GM19035 (cell line): Measurements from ENCODE around the gene ARHGAP28.
"Not testable (repeated sequence)": the region's sequence is repeated elsewhere in the genome, so short reads cannot be mapped to it uniquely, and the experiment has no call there.

Experiments used
- ATAC-seq: cut with Tn5 transposase; IDR thresholded peaks from one replicate; pipeline ENCODE4 v1.9.1; 2021; ENCODE audit not compliant: unreplicated experiment

Gene ARHGAP28

DNA sequence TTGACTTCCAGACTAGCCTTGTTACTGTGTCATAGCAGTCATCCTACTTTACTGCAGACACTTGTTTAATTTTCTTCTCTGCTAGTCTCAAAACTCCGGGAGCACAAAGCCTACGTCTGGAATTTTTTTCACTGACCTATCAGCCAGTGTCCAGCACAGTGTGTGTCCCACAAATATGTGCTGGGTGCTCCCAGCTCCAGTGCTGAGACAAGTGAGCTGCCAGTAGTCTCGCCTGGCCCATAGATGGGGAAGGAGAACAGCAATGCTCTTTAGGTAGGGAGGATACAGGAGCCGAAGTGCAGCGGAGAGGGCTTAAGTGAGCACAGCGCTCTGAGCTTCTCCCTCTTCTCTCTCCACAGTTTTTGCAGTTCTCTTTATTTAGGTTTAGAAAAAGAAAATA is 34.0 kb downstream of the ARHGAP28 start:
- no peak for ATAC-seq

DNA sequence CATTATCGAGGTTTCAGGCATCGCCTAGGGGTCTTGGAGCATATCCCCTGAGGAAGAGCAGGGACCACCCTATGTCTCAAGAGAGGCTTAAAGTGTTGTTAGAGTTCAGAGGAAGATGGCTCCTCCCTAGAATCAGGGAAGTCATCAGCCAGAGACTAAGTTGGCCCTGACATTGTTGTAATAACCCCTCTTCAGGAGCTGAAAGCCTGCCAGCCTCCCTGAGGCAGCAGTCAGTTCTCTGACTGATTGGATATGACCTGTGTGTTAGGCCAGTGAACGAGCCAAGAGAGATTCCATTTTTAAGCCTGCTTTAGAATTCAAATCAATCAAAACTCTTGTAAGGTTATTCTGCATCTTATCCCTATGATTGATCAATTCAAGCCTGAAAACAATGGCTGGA is 34.9 kb downstream of the ARHGAP28 start:
- no peak for ATAC-seq

DNA sequence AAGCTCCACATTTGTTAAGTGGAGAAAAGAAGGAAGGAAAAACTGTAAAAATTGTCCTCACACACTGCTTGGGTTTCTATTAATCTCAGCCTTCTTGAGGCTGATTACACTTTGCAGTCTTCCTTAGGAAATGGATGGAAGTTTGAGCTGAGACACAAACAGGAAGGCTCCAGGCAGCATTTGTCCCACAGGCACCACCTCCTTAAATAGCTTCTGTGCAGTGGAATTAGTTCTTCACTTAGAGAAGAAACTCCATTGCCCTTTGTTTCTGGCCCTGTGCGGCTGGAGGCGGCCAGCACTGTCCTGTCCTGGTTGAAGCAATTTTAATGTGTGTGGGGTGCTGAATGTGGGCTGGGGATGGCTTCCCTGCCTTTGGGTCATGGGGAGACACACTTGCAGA is 44.3 kb downstream of the ARHGAP28 start:
- no peak for ATAC-seq

DNA sequence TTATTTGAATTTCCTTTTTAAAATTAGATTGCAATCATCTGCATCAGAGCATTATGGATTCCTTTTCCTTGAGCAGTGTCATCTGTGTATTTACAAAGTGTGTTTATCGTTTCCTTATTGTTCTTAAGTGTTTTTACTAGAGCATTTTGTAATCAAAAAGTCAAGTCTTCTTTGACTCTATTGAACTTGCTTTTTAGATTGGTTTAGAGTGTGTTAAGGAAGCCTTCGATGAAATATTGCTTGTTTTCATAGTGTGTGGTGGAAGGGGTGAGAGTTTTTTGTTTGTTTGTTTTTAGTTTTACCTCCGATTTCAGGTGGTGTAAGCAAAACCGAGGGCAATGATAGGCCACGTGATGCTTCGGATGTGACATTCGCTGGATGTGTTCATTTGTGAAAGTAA is 45.7 kb downstream of the ARHGAP28 start:
- ATAC-seq: no peak

DNA sequence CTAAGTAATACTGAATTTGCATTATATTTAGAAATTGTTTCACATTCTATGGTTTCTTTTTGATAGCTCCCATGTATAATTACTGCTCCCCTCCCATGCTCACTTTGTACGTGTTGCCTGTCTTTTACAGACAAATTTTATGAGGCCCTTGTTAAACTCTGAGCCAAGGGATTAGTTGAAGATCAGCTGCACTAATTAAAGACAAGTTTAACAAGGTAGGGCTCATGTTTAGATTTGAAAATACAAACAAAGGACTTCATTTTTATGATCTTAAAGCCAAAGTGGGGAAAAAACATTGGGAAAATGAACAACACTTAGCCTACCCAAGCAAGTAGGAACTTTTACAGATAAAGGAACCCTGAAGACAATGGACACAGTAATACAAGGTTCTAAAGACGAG is 46.2 kb downstream of the ARHGAP28 start:
- ATAC-seq: no peak

DNA sequence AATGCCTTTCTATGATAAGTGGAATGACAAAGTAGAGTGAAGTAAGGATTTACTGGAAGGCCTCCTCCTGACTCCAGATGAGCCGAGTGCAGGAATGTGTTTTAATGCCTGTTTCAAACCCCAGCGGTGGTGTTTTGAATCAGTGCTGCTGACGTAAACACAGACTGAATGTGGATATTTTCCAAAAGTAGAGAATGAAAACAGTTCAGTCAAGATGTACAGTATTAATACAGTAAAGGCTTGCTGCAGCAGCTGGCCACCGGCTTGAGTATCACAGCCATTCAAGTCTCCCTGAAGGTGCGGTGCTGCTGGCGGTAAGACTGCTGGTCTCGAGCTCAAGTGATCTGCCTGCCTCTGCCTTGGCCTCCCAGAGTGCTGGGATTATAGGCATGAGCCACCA is 46.7 kb downstream of the ARHGAP28 start:
- no peak for ATAC-seq

DNA sequence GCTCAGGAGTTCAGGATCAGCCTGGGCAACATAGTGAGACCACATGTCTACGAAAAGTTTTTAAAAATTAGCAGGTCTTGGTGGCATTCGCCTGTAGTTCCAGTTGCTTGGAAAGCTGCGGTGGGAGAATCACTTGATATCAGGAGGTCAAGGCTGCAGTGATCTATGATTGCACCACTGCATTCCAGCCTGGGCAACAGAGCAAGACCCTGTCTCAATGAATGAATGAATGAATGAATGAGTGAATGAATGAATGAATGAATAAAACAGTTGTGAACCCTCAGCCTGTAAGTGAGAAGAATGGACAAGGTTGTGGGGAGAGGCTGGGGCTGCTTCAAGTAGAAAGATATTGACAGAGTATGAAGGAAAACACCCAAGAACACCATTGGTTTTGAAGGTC is 48.0 kb downstream of the ARHGAP28 start:
- ATAC-seq: no peak

DNA sequence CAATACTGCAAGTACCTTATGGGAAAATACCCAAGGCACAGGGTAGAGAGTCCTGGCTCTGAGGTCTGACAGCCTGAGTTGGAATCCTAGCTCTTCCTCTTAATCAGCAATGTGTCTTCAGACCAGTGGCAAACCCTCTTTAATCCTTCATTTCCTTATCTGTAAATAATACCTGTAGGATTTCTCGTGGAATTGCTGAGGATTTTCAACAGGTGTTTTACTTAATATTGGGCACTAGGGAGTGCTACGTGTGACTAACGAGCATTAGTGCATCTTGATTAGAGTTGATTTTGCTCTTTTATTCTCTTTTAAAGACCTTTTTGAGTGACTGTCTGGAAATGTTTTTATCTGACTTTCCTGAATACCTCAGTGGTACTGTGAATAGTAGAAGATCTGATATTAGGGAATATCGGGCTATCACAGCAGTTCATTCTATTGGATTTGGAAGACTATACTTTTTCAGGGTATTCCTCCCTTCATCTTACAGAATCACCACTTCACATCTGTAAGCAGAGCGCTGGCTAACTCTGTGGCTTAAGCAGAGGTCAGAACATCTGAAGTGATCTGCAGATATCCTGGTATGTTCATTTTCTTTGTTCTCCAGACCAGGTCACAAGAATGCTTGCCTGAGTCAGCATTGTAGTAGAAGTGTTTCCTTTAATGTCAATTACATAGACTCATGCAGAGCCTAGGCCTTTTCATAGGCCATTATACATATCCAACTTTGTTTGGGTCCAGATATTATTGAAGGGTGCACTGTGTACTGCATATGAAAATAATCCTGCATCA is 49.1 kb downstream of the ARHGAP28 start:
- no peak for ATAC-seq

DNA sequence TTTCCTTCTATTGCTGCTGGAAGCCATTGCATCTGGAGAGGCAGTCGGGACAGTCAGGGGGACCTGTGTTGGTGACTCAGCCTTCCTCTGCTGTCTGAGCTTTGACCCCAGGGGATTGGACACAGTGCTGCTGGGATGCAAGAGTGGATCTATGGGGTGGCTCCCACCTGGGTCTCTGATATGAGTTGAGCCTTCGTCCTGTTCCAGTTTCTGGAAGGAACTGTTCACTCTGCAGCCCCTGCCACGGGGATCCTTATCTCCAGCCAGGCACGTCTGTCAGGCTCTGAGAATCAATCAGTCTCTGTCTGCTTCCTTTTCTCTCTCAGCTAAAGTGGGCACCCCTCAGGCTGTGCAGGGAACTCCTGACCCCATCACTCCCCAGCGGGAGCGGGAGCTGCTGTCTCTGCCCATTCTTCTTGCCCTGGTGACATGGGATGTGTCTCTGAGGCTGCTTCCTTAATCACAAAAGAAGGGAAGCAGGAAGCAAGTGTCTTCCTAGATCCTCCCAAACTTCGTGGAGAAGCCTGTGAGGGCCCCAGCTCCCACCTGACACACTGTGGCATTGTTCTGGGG is 51.7 kb downstream of the ARHGAP28 start:
- no peak for ATAC-seq

DNA sequence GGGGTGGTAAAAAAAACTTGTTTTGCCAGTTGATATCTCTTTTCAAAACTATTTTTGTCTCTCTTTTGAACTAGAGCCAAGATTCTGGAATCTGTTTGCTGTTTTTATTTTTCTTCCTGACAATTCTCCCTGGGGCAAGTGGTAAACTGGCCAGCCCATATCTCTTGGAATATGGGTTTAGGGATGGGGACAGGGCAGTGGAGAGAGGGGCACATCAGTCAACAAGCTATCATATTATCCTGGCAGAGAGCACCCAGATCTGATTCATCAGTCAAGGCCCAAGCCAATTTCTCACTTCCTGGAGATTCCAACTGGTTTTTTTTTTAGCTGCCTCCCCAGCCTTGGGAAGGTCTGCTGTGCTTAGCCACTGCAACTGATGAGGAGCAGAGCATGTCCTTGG is 52.3 kb downstream of the ARHGAP28 start:
- no peak for ATAC-seq

DNA sequence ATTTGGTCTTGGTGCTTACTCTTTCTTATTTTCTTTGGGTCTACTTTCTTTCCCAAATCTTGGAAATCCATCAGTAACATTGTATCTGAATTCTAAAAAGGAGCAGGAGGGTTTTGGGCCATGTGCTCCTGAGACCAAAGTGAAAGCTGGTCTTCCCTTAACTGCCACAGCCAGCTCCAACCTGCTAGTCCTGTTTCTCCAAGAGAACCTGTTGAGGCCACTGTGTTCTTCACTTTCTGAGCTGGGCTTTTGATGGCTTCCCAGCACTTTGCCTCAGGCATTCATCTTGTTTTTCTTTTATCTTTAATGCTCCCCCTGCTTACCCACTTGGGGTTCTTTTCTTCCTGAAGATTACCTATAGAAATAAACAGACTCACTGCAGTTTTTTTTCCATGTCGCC is 53.3 kb downstream of the ARHGAP28 start:
- no peak for ATAC-seq

DNA sequence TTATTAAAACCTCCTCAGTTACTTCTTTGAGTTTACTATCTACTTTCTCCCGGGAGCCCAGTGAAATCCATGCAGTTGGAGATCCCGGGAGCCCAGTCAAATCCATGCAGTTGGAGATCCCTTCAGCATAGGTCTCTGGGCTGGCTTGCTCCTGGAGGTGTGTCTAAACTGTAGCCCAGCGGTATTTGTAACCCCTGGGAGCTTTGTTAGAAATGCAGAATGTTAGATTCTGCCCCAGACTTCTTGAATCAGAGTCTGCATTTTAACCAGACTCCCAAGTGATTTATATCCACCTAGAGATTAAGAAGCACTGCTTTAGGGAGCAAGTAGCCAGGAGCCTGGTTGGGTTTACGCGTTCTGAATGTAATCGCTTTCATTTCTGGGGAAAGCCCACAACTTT is 54.5 kb downstream of the ARHGAP28 start:
- no peak for ATAC-seq

DNA sequence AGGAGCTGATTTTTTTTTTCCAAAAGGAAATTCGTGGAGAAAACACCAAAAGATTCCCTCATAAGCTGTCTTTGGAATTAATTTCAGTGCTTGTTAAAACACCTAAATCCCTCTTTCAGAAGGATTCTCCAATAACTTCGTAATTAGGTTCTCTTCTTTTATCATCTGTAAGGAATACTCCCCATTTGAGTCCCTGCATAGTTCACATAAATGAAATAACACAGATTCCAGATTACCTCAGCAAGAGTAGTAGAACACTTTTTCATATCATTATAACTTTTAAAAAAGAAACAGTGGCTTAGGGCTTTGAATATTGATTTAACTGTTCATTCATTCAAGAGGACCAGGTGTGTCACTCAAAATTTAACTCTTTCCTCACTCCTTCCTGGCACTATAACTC is 55.5 kb downstream of the ARHGAP28 start:
- no peak for ATAC-seq

DNA sequence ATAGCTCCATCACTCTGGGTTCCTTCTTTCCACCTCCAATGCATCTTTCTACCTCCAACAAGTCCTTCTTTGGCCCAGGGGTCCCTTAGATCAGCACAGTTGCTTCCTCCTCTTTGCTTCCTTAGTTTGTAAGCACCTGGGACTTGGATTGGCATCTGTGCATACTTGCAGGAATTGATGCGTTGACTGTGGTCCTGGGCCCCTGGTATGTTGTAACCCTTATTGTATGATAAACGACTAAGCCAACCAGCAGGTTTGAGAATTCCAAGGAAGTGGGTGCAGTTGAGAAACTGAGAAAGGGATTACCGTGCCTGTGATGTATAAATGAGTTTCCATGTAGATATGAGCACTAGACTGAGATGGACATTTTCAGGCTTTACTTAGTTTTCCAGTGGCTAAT is 55.9 kb downstream of the ARHGAP28 start:
- ATAC-seq: no peak

DNA sequence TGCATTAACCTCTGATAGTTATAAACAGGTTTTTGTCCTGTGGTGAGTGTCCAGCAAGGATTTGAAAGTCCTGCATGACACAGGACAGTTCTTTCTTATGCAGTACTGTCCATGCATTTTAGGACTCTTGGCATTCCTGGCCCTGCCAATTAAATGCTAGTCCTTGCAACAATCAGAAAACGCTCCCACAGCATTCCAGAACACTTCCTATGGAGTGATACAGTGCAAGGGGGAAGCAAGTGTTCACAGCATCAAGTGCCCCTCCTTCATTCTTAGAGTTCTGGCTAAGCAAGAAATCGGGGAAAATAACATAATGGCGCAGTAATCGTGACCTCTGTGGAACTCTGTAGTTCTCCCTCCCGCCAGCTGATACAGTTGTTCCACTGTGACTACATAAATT is 62.9 kb downstream of the ARHGAP28 start:
- no peak for ATAC-seq

DNA sequence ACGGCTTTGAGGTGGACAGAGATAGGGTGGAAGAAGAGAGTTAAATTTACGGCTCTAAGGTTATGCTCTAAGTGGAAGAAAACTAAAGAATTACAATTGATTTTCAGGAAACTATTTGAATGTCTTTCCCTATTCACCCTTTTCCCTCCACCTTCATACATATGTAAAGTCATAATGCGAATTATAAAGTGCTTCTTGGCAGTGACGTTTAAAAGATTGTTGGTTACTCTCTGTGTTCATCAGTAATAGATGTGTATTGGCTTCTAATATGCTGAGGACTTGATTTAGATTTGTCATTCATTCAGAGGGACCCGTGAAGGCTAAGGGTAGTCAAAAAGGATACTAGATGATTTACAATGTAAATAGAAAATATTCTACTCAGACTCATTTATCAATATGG is 63.9 kb downstream of the ARHGAP28 start:
- no peak for ATAC-seq

DNA sequence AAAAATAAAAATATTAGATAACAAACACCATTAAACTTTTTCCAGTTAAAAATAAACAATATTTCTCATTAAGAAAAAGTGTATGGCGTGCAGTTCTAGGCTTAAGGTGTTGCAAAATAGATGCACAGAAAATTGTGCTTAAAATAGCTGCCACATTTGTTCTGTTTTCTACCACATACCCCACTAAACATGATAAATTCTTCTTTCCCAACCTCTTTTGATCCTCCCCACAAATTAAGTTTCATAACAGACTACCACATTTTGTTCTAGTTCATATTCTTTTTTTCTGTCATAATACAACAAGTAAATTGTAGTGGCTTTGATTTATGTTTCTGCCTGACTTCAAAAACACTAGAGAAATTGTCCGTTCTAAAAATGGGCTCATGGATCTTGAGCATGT is 64.5 kb downstream of the ARHGAP28 start:
- no peak for ATAC-seq

DNA sequence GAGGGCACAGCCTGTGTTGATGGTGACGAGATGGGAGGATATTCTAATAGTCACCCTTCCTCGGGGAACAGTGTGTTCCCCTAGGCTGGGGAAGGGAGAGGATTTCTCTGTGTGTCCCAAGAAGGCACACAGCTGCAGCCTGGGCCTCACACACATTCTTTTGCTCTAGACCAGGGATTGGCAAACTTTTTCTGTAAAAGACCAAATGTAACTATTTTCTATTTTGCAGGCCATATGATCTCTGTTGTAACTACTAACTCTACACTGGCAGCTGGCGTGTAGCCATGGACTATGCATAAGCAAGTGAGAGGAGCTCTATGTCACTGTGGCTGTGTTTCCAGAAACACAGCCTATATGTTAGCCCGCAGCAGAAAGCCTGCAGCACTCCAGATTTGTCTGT is 65.8 kb downstream of the ARHGAP28 start:
- ATAC-seq: no peak

DNA sequence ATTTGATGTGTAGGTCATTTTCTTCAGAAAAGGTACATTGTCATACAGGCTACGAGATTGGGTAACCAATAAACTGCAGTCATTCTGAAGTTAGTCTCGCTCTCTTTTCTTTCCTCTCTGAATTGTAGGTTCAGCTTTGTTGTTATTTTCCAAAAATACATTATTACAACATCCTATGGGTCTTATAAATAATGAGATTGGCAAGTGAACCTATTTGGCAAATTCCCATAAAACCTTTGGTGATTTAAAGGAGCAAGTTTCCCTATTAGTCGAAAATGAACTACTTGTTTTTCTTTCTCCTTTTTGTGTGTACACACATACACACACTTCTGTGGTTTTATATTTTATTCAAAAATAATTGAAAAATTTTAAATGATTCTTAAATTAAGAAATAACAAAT is 67.0 kb downstream of the ARHGAP28 start:
- ATAC-seq: no peak

DNA sequence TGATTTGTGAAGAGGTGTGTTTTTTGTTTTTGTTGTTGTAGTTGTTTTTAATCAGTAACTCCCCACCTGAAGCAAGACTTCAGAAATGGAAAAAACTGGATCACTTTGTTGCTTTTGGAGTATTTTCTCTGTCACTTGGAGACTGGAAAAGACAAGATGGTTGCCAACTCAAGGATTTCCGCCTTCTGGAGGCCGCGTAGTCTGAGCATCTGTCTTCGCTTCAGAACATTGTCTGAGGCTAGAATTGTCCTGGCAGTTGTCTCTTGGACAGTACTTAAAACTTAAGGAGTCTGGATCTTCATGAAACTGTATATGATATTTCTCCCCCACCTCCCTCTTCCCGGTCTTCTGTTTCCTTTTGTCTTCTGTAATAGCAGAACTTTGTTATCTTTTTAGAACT is 67.7 kb downstream of the ARHGAP28 start:
- no peak for ATAC-seq

DNA sequence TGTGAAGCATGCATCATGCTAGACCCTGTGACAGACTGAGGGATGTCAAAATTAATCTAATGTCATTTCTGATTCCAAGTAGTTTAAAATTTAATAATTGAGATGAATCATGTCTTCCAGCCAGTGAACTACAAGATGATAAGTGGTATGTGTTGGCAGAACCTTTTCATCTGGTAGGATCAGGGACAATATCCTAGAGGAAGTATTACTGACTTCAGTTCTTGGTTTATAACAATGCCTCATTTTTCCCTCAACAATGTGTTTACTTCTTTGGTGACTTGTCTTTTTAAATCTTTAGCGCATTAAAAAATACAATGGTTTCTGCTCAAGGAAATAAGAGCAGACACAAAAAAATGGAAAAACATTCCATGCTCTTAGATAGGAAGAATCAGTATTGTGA is 69.4 kb downstream of the ARHGAP28 start:
- ATAC-seq: no peak

DNA sequence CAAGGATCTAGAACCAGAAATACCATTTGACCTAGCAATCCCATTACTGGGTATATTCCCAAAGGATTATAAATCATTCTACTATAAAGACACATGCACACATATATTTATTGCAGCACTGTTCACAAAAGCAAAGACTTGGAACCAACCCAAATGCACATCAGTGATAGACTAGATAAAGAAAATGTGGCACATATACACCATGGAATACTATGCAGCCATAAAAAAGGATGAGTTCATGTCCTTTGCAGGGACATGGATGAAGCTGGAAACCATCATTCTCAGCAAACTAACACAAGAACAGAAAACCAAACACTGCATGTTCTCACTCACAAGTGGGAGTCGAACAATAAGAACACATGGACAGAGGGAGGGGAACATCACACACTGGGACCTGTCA is 70.8 kb downstream of the ARHGAP28 start:
- ATAC-seq: not testable (repeated sequence)
